Progenitor cell of endocrine pancreas (in vitro differentiated cells): ENCODE data around the gene BBS9. TPM values are rescaled to one million over a fixed set of nuclear protein-coding genes. Genes with fewer than 3 reads are reported as not detected.

Source experiments
- DNase-seq: peaks from one replicate; pipeline ENCODE4 v3.0.0; 2021; ENCODE audit warnings: low spot score; ENCODE audit not compliant: unreplicated experiment
- H3K27ac Mint-ChIP-seq: 2 replicates; pipeline ENCODE4 v1.8.0; 2021; ENCODE audit warnings: mild to moderate bottlenecking, moderate library complexity, mixed read lengths
- H3K27me3 Mint-ChIP-seq: 2 replicates; pipeline ENCODE4 v1.8.0; 2021; ENCODE audit warnings: mixed read lengths
- H3K36me3 Mint-ChIP-seq: 2 replicates; pipeline ENCODE4 v1.8.0; 2022; ENCODE audit warnings: mixed read lengths; ENCODE audit not compliant: insufficient read depth
- H3K4me1 Mint-ChIP-seq: 2 replicates; pipeline ENCODE4 v1.8.0; 2021; ENCODE audit warnings: low read depth, mixed read lengths
- H3K4me3 Mint-ChIP-seq: 2 replicates; pipeline ENCODE4 v1.8.0; 2021; ENCODE audit warnings: low read depth, mild to moderate bottlenecking, moderate library complexity, mixed read lengths
- H3K9me3 Mint-ChIP-seq: 2 replicates; pipeline ENCODE4 v1.8.0; 2021; ENCODE audit warnings: low read depth, mixed read lengths
- CTCF ChIP-seq: fragments of 200-600 bp; sonication (generic); IDR thresholded peaks from one replicate; pipeline ENCODE4 v1.5.0; 2021; ENCODE audit warnings: antibody characterized with exemption, mild to moderate bottlenecking; ENCODE audit not compliant: unreplicated experiment
- total RNA-seq: library from RNA; stranded (reverse); gene quantifications from 2 replicates; pipeline ENCODE4 v1.2.1, GENCODE V29; 2021

The BBS9 gene
- total RNA-seq, 1 donor from 2014 or later = 25.5 TPM

- Mint-ChIP-seq H3K36me3 (no peaks in the 10 kb centered on the region), H3K27ac (no peak overlapping the region), H3K27me3 (no peaks in the 10 kb centered on the region), H3K9me3 (no peaks in the 10 kb centered on the region), H3K4me3 (no peak overlapping the region), H3K4me1 (peaks cover 11% of the 10 kb centered on the region)
- DNase-seq = no peak
- peak; percentile 50 for TF ChIP-seq CTCF
These were observed 294.3 kb downstream of the BBS9 start for GRCh38 chr7:33423646-33424020.

GRCh38 chr7:33425395-33425794, 296.0 kb downstream of the BBS9 start:
- Mint-ChIP-seq H3K9me3 (no peaks in the 10 kb centered on the region), H3K36me3 (no peaks in the 10 kb centered on the region), H3K4me3 (no peak overlapping the region), H3K4me1 (peaks cover 11% of the 10 kb centered on the region), H3K27me3 (no peaks in the 10 kb centered on the region), H3K27ac (peak overlapping the region; percentile 78)
- TF ChIP-seq CTCF = no peak
- no peak for DNase-seq

- Mint-ChIP-seq H3K27me3 (no peaks in the 10 kb centered on the region), H3K4me3 (no peak overlapping the region), H3K9me3 (no peaks in the 10 kb centered on the region), H3K36me3 (no peaks in the 10 kb centered on the region), H3K4me1 (peaks cover 11% of the 10 kb centered on the region), H3K27ac (no peak overlapping the region)
- DNase-seq = no peak
- TF ChIP-seq CTCF = no peak
These were observed 296.7 kb downstream of the BBS9 start for GRCh38 chr7:33425929-33426678.

GRCh38 chr7:33428415-33428814, 299.1 kb downstream of the BBS9 start:
- Mint-ChIP-seq H3K27ac (no peak overlapping the region), H3K27me3 (no peaks in the 10 kb centered on the region)

GRCh38 chr7:33431543-33431942, 302.2 kb downstream of the BBS9 start:
- no peaks in the 10 kb centered on the region for H3K27me3 Mint-ChIP-seq
- no peak overlapping the region for H3K27ac Mint-ChIP-seq
- H3K9me3 Mint-ChIP-seq = no peaks in the 10 kb centered on the region
- H3K36me3 Mint-ChIP-seq = no peaks in the 10 kb centered on the region
- no peak for TF ChIP-seq CTCF
- DNase-seq = no peak
- peaks cover 10% of the 10 kb centered on the region for H3K4me1 Mint-ChIP-seq
- no peak overlapping the region for H3K4me3 Mint-ChIP-seq

More at GRCh38 chr7:33428415-33428814, 299.1 kb downstream of the BBS9 start:
- H3K9me3 Mint-ChIP-seq = no peaks in the 10 kb centered on the region
- no peak for DNase-seq
- no peaks in the 10 kb centered on the region for H3K36me3 Mint-ChIP-seq
- TF ChIP-seq CTCF = no peak
- peaks cover 11% of the 10 kb centered on the region for H3K4me1 Mint-ChIP-seq
- no peak overlapping the region for H3K4me3 Mint-ChIP-seq
